GM12892 (cell line): ENCODE measurements around the gene MAST3.

ENCODE experiments used
- POLR2A ChIP-seq: IDR thresholded peaks from 2 replicates; pipeline ENCODE4 v1.6.1; 2011; ENCODE audit warnings: low read depth, low read length, control low read depth
- POLR2AphosphoS5 ChIP-seq: IDR thresholded peaks from 2 replicates; pipeline ENCODE4 v1.6.1; 2011; ENCODE audit warnings: low read depth, low read length, control low read depth
- TAF1 ChIP-seq: IDR thresholded peaks from 2 replicates; pipeline ENCODE4 v1.6.1; 2011; ENCODE audit warnings: low read depth, mild to moderate bottlenecking, control low read depth, low read length, borderline replicate concordance

DNA sequence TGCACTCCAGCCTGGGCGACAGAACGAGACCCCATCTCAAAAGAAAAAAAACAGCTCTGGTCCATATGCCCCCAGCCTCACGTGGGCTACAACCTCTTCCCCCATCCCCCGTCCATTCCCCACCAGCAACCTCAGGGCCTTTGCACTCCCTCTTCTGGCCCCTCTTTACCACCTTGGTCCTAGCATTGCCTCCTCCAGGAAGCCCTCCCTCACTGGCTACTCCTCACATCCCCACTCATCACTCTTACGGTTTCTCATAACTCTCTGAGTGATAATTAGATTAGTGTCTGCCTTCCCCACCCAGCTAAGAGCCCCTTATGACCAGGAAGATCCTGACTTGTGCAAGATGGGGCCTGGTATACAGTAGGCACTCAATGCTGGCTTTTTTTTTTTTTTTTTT is 41.6 kb upstream of the MAST3 start:
- TF ChIP-seq POLR2AphosphoS5 (no peak), TAF1 (no peak), POLR2A (no peak)
